Measurements from ENCODE around the gene AK8.

AK8 gene

GRCh38 chr9:132855904-132856303 lies 22.2 kb downstream of the AK8 start:
- no peak for DNase-seq (ENCODE audit: low spot score)
- TF ChIP-seq CTCF (IDR thresholded peaks at IDR 0.05; ENCODE audit: extremely low read depth, insufficient read depth, missing control alignments), result no peak
- in situ Hi-C loops (cut with MboI; ENCODE audit: low pct_unique_long_range_greater_than_20kb, low sequenced_read_pairs, unreplicated experiment), result no loop called here

GRCh38 chr9:132854832-132855231 lies 23.3 kb downstream of the AK8 start:
- no peak for TF ChIP-seq CTCF (IDR thresholded peaks at IDR 0.05; ENCODE audit: extremely low read depth, insufficient read depth, missing control alignments)
- DNase-seq (ENCODE audit: low spot score), result no peak
- in situ Hi-C loops (cut with MboI; ENCODE audit: low pct_unique_long_range_greater_than_20kb, low sequenced_read_pairs, unreplicated experiment), result no loop called here

GRCh38 chr9:132853482-132853881 lies 24.6 kb downstream of the AK8 start:
- TF ChIP-seq CTCF (IDR thresholded peaks at IDR 0.05; ENCODE audit: extremely low read depth, insufficient read depth, missing control alignments), result no peak
- in situ Hi-C loops (cut with MboI; ENCODE audit: low pct_unique_long_range_greater_than_20kb, low sequenced_read_pairs, unreplicated experiment), result no loop called here
- DNase-seq (ENCODE audit: low spot score), result no peak

- no peak for DNase-seq (ENCODE audit: low spot score)
- no peak for TF ChIP-seq CTCF (IDR thresholded peaks at IDR 0.05; ENCODE audit: extremely low read depth, insufficient read depth, missing control alignments)
Observed at GRCh38 chr9:132849185-132849706, 28.8 kb downstream of the AK8 start.

GRCh38 chr9:132846918-132847515 lies 31.1 kb downstream of the AK8 start:
- DNase-seq (ENCODE audit: low spot score), result no peak
- TF ChIP-seq CTCF (IDR thresholded peaks at IDR 0.05; ENCODE audit: extremely low read depth, insufficient read depth, missing control alignments), result no peak
- in situ Hi-C loops (cut with MboI; ENCODE audit: low pct_unique_long_range_greater_than_20kb, low sequenced_read_pairs, unreplicated experiment), result no loop called here

More at GRCh38 chr9:132849185-132849706, 28.8 kb downstream of the AK8 start:
- in situ Hi-C loops (cut with MboI; ENCODE audit: low pct_unique_long_range_greater_than_20kb, low sequenced_read_pairs, unreplicated experiment), result no loop called here

GRCh38 chr9:132846109-132846917 lies 31.8 kb downstream of the AK8 start:
- no peak for DNase-seq (ENCODE audit: low spot score)
- in situ Hi-C loops (cut with MboI; ENCODE audit: low pct_unique_long_range_greater_than_20kb, low sequenced_read_pairs, unreplicated experiment), result no loop called here
- no peak for TF ChIP-seq CTCF (IDR thresholded peaks at IDR 0.05; ENCODE audit: extremely low read depth, insufficient read depth, missing control alignments)

Measured in GM13977 (cell line).